HUES48 (cell line): Measurements from ENCODE around the gene ZBTB42.
"Not testable (repeated sequence)": the region's sequence is repeated elsewhere in the genome, so short reads cannot be mapped to it uniquely, and the experiment has no call there.

Experiments used
- H3K27ac ChIP-seq: one replicate; pipeline ENCODE4 v1.7.0; 2013; ENCODE audit warnings: low read depth, low read length, inconsistent platforms
- H3K27me3 ChIP-seq: 2 replicates; pipeline ENCODE4 v1.6.1; 2013; ENCODE audit warnings: mild to moderate bottlenecking, low read length; ENCODE audit not compliant: control insufficient read depth, insufficient read depth
- H3K36me3 ChIP-seq: 2 replicates; pipeline ENCODE4 v1.6.1; 2013; ENCODE audit warnings: low read length; ENCODE audit not compliant: control insufficient read depth, insufficient read depth
- H3K4me1 ChIP-seq: 2 replicates; pipeline ENCODE4 v1.6.1; 2013; ENCODE audit warnings: mild to moderate bottlenecking, low read length; ENCODE audit not compliant: control insufficient read depth, insufficient read depth
- H3K4me3 ChIP-seq: 2 replicates; pipeline ENCODE4 v1.5.1; 2013; ENCODE audit warnings: mild to moderate bottlenecking, low read depth, low read length
- H3K9ac ChIP-seq: 2 replicates; pipeline ENCODE4 v1.6.1; 2013; ENCODE audit warnings: mild to moderate bottlenecking, low read depth, low read length, moderate library complexity
- H3K9me3 ChIP-seq: 2 replicates; pipeline ENCODE4 v1.6.1; 2013; ENCODE audit warnings: low read length; ENCODE audit not compliant: control insufficient read depth, insufficient read depth

The ZBTB42 gene

GRCh38 chr14:104805326-104805678 lies 4.4 kb downstream of the ZBTB42 start:
- H3K27ac ChIP-seq: no peak overlapping the region
- no peak overlapping the region for H3K4me3 ChIP-seq
- peaks cover 4% of the 10 kb centered on the region; the same call in 1 of the 2 replicates for H3K4me1 ChIP-seq
- H3K27me3 ChIP-seq: peaks cover 20% of the 10 kb centered on the region
- H3K36me3 ChIP-seq: no peaks in the 10 kb centered on the region
- no peaks in the 10 kb centered on the region for H3K9me3 ChIP-seq
- H3K9ac ChIP-seq: no peak overlapping the region

- Histone ChIP-seq H3K27ac (no peak overlapping the region), H3K27me3 (peaks cover 17% of the 10 kb centered on the region), H3K9me3 (no peaks in the 10 kb centered on the region), H3K4me3 (no peak overlapping the region), H3K4me1 (peaks cover 4% of the 10 kb centered on the region; the same call in 1 of the 2 replicates), H3K36me3 (no peaks in the 10 kb centered on the region), H3K9ac (no peak overlapping the region)
These were observed 5.2 kb downstream of the ZBTB42 start for GRCh38 chr14:104805941-104806624.

GRCh38 chr14:104806625-104807465 lies 5.9 kb downstream of the ZBTB42 start:
- no peak overlapping the region for H3K27ac ChIP-seq
- no peaks in the 10 kb centered on the region for H3K9me3 ChIP-seq
- no peaks in the 10 kb centered on the region for H3K4me1 ChIP-seq
- peaks cover 9% of the 10 kb centered on the region for H3K27me3 ChIP-seq
- H3K4me3 ChIP-seq: no peak overlapping the region
- H3K9ac ChIP-seq: no peak overlapping the region
- no peaks in the 10 kb centered on the region for H3K36me3 ChIP-seq

- H3K36me3 ChIP-seq: no peaks in the 10 kb centered on the region
- no peaks in the 10 kb centered on the region for H3K27me3 ChIP-seq
- no peaks in the 10 kb centered on the region for H3K4me1 ChIP-seq
- H3K4me3 ChIP-seq: no peak overlapping the region
- no peaks in the 10 kb centered on the region for H3K9me3 ChIP-seq
- H3K27ac ChIP-seq: no peak overlapping the region
- H3K9ac ChIP-seq: no peak overlapping the region
These were observed 7.6 kb downstream of the ZBTB42 start for GRCh38 chr14:104808456-104808855.

GRCh38 chr14:104810316-104810715 lies 9.4 kb downstream of the ZBTB42 start:
- no peaks in the 10 kb centered on the region for H3K4me1 ChIP-seq
- no peaks in the 10 kb centered on the region for H3K36me3 ChIP-seq
- H3K4me3 ChIP-seq: no peak overlapping the region
- no peaks in the 10 kb centered on the region for H3K9me3 ChIP-seq
- H3K27me3 ChIP-seq: no peaks in the 10 kb centered on the region
- H3K9ac ChIP-seq: no peak overlapping the region
- H3K27ac ChIP-seq: no peak overlapping the region

GRCh38 chr14:104813286-104813685 lies 12.4 kb downstream of the ZBTB42 start:
- H3K9me3 ChIP-seq: no peaks in the 10 kb centered on the region
- no peaks in the 10 kb centered on the region for H3K36me3 ChIP-seq
- no peak overlapping the region for H3K4me3 ChIP-seq
- H3K27me3 ChIP-seq: no peaks in the 10 kb centered on the region
- no peaks in the 10 kb centered on the region for H3K4me1 ChIP-seq
- H3K27ac ChIP-seq: no peak overlapping the region
- H3K9ac ChIP-seq: no peak overlapping the region

- H3K9me3 ChIP-seq, H3K27me3 ChIP-seq, H3K27ac ChIP-seq, H3K4me1 ChIP-seq, H3K9ac ChIP-seq, H3K36me3 ChIP-seq: not testable (repeated sequence)
- H3K4me3 ChIP-seq: peak overlapping the region; percentile 78; the same call in 1 of the 2 replicates
These were observed 13.8 kb downstream of the ZBTB42 start for GRCh38 chr14:104814701-104815100.

- Histone ChIP-seq H3K4me1 (peaks cover 6% of the 10 kb centered on the region; the same call in 1 of the 2 replicates), H3K27me3 (no peaks in the 10 kb centered on the region), H3K9ac (peak overlapping the region; percentile 89), H3K27ac (peak overlapping the region; percentile 83), H3K9me3 (no peaks in the 10 kb centered on the region), H3K36me3 (no peaks in the 10 kb centered on the region), H3K4me3 (peak overlapping the region; percentile 78)
These were observed 15.6 kb downstream of the ZBTB42 start for GRCh38 chr14:104816616-104816884.

- no peaks in the 10 kb centered on the region for H3K36me3 ChIP-seq
These were observed 17.2 kb downstream of the ZBTB42 start for GRCh38 chr14:104817930-104818713.

GRCh38 chr14:104818714-104819161 lies 17.8 kb downstream of the ZBTB42 start:
- Histone ChIP-seq H3K9me3 (no peaks in the 10 kb centered on the region), H3K27ac (no peak overlapping the region), H3K36me3 (no peaks in the 10 kb centered on the region), H3K4me3 (no peak overlapping the region), H3K4me1 (peaks cover 6% of the 10 kb centered on the region; the same call in 1 of the 2 replicates), H3K27me3 (no peaks in the 10 kb centered on the region), H3K9ac (no peak overlapping the region)

More at GRCh38 chr14:104817930-104818713, 17.2 kb downstream of the ZBTB42 start:
- Histone ChIP-seq H3K27ac (no peak overlapping the region), H3K27me3 (no peaks in the 10 kb centered on the region), H3K9ac (no peak overlapping the region), H3K9me3 (no peaks in the 10 kb centered on the region), H3K4me3 (no peak overlapping the region), H3K4me1 (peaks cover 6% of the 10 kb centered on the region; the same call in 1 of the 2 replicates)
